ENCODE data around the gene CDYL2.

DNA sequence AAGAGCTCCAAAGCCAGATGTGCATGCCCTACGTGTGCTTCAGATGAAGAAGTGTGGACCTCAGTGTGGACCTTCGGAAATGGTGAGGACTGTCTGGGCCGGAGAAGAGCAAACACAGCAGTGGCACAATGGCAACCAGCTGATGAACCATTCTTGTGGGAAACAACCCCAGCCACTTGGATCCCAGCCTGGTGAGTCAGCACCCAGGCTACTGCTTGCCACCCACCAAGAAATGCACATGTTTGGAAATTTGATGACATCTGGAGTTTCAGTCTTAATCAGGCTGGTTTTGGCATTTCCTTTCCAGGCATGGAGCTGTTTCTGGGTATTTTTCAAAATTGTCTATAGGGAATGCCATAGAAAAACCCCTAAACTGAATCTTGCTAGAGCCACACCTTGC is 220.9 kb downstream of the CDYL2 start:
- TF ChIP-seq, protein P1, sequence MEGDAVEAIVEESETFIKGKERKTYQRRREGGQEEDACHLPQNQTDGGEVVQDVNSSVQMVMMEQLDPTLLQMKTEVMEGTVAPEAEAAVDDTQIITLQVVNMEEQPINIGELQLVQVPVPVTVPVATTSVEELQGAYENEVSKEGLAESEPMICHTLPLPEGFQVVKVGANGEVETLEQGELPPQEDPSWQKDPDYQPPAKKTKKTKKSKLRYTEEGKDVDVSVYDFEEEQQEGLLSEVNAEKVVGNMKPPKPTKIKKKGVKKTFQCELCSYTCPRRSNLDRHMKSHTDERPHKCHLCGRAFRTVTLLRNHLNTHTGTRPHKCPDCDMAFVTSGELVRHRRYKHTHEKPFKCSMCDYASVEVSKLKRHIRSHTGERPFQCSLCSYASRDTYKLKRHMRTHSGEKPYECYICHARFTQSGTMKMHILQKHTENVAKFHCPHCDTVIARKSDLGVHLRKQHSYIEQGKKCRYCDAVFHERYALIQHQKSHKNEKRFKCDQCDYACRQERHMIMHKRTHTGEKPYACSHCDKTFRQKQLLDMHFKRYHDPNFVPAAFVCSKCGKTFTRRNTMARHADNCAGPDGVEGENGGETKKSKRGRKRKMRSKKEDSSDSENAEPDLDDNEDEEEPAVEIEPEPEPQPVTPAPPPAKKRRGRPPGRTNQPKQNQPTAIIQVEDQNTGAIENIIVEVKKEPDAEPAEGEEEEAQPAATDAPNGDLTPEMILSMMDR (IDR thresholded peaks at IDR 0.05; ENCODE audit: poor library complexity), result no peak
- TF ChIP-seq EZH2 (IDR thresholded peaks at IDR 0.05; ENCODE audit: borderline replicate concordance) (no peak), EZH2phosphoT487 (IDR thresholded peaks at IDR 0.05; ENCODE audit: low read depth, severe bottlenecking, unreplicated experiment) (no peak)

Data from hepatocyte (in vitro differentiated cells).